ENCODE measurements around the gene MACROH2A1. TPM values are rescaled to one million over a fixed set of nuclear protein-coding genes. Genes with fewer than 3 reads are reported as not detected.

The MACROH2A1 gene
- polyA plus RNA-seq, 2 of the 4 experiments (the other 2 are of a cell fraction): 158 to 172 TPM

DNA sequence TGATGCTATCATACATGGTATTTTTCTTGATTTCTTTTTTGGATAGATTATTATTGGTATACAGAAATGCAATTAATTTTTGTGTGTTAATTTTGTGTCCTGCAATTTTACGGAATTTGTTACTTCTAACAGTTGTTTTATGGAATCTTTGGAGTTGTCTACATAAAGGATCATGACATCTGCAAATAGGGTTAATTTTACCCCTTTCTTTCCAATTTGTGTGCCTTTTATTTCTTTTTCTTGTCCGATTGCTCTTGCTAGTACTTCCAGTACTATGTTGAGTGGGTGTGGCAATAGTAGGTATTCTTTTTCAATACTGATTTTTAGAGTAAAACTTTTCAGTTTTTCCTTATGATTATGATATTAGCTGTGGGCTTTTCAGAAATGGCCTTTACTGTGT is 111.5 kb downstream of the MACROH2A1 start:
- DNase-seq (ENCODE audit: low read depth in 1 of 2, low spot score in 1 of 2): no peak
- no peak overlapping the region for H3K27ac ChIP-seq
- ChIA-PET CTCF (no interaction called here), POLR2A (no interaction called here)
- FAIRE-seq: no peak
- no peak overlapping the region for H3K4me2 ChIP-seq
- no peaks in the 10 kb centered on the region for H3K4me1 ChIP-seq
- TF ChIP-seq HDAC2 (IDR thresholded peaks at IDR 0.05) (no peak), SMC3 (IDR thresholded peaks at IDR 0.05) (no peak), HOXB5 (CRISPR knock-in tag; IDR thresholded peaks at IDR 0.05) (no peak)
- TF ChIP-seq, protein P1, sequence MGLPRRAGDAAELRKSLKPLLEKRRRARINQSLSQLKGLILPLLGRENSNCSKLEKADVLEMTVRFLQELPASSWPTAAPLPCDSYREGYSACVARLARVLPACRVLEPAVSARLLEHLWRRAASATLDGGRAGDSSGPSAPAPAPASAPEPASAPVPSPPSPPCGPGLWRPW (IDR thresholded peaks at IDR 0.05): no peak
- TF ChIP-seq, protein P2, sequence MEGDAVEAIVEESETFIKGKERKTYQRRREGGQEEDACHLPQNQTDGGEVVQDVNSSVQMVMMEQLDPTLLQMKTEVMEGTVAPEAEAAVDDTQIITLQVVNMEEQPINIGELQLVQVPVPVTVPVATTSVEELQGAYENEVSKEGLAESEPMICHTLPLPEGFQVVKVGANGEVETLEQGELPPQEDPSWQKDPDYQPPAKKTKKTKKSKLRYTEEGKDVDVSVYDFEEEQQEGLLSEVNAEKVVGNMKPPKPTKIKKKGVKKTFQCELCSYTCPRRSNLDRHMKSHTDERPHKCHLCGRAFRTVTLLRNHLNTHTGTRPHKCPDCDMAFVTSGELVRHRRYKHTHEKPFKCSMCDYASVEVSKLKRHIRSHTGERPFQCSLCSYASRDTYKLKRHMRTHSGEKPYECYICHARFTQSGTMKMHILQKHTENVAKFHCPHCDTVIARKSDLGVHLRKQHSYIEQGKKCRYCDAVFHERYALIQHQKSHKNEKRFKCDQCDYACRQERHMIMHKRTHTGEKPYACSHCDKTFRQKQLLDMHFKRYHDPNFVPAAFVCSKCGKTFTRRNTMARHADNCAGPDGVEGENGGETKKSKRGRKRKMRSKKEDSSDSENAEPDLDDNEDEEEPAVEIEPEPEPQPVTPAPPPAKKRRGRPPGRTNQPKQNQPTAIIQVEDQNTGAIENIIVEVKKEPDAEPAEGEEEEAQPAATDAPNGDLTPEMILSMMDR (IDR thresholded peaks at IDR 0.05): no peak
- WGBS (ENCODE audit: missing lambda C conversion rate): 57% methylated on average over 2 of the region's 2 CpGs
- peaks cover 19% of the 10 kb centered on the region; the same call in 2 of the 3 replicates for H3K9me3 ChIP-seq
- no peak overlapping the region for H3K4me3 ChIP-seq
- ATAC-seq: no peak

Small RNAs within 50 kb of the gene (small RNA-seq; reads per million reads assigned to genes)
- 0 reads per million in 6 experiments for gene DCANP1

Other genes starting within 250 kb of the MACROH2A1 start
- gene DCANP1, start 48.1 kb upstream of the MACROH2A1 start, polyA plus RNA-seq (2011; rRNA removed): not detected in 2 replicates
- gene DCANP1, start 48.1 kb upstream of the MACROH2A1 start, polyA plus RNA-seq (2017; fragmentation: RNase III; extraction: RNeasy Plus Mini Kit Qiagen cat#74134 plus additional on column Dnase treatment): not detected in 3 replicates
- not detected in 2 replicates for gene TIFAB, start 53.1 kb upstream of the MACROH2A1 start, polyA plus RNA-seq (2011; rRNA removed)
- gene TIFAB, start 53.1 kb upstream of the MACROH2A1 start, polyA plus RNA-seq (2017; fragmentation: RNase III; extraction: RNeasy Plus Mini Kit Qiagen cat#74134 plus additional on column Dnase treatment): not detected in 3 replicates
- not detected in 2 replicates for gene NEUROG1, start 136.7 kb upstream of the MACROH2A1 start, polyA plus RNA-seq (2011; rRNA removed)
- not detected in 3 replicates for gene NEUROG1, start 136.7 kb upstream of the MACROH2A1 start, polyA plus RNA-seq (2017; fragmentation: RNase III; extraction: RNeasy Plus Mini Kit Qiagen cat#74134 plus additional on column Dnase treatment)
- gene CXCL14, start 179.8 kb upstream of the MACROH2A1 start, polyA plus RNA-seq (2011; rRNA removed): not detected in 2 replicates
- gene CXCL14, start 179.8 kb upstream of the MACROH2A1 start, polyA plus RNA-seq (2017; fragmentation: RNase III; extraction: RNeasy Plus Mini Kit Qiagen cat#74134 plus additional on column Dnase treatment): 0.12 to 0.15 TPM (median 0.13 TPM) in 3 replicates